Measurements from ENCODE around the gene BTNL3.
"Not testable (repeated sequence)": the region's sequence is repeated elsewhere in the genome, so short reads cannot be mapped to it uniquely, and the experiment has no call there.

The BTNL3 gene

DNA sequence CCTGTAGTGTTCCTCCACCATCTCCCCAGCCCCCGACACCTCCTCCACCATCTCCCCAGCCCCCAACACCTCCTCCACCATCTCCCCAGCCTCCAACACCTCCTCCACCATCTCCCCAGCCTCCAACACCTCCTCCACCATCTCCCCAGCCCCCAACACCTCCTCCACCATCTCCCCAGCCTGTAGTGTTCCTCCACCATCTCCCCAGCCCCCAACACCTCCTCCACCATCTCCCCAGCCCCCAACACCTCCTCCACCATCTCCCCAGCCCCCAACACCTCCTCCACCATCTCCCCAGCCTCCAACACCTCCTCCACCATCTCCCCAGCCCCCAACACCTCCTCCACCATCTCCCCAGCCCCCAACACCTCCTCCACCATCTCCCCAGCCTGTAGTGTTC lies 57.2 kb downstream of the BTNL3 start:
- DNase-seq (ENCODE audit: low read depth, low spot score), result not testable (repeated sequence)

DNA sequence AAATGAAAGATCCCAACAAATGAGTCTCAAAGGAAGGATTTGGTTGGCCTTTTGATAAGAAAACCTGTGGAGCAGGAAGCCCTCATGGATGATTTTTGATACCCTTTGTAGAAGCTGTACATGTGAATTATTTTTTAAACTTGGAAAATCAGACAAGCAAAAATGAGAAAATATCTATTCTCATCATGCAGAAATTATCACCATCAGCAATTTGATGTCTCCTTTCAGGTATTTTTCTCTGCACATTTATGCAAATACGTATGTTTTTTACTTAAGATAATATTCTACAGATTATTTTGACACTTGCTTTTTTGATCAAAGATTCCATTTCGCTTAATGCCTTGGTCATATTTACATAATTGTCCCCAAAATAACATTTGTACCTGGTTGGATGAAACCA lies 58.6 kb downstream of the BTNL3 start:
- DNase-seq (ENCODE audit: low read depth, low spot score), result no peak

- no peak for DNase-seq (ENCODE audit: low read depth, low spot score)
Measured at GRCh38 chr5:181047921-181048320, 59.3 kb downstream of the BTNL3 start.

DNA sequence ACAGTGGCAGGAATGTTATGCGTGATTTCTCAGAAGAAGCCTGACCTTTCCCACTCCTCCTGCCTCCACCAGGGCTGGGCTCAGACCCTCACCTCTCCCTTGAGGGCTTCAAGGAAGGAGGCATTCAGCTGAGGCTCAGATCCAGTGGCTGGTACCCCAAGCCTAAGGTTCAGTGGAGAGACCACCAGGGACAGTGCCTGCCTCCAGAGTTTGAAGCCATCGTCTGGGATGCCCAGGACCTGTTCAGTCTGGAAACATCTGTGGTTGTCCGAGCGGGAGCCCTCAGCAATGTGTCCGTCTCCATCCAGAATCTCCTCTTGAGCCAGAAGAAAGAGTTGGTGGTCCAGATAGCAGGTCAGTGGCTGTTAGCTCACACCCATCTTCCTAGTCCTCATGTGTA lies 61.4 kb downstream of the BTNL3 start:
- DNase-seq (ENCODE audit: low read depth, low spot score), result no peak

DNA sequence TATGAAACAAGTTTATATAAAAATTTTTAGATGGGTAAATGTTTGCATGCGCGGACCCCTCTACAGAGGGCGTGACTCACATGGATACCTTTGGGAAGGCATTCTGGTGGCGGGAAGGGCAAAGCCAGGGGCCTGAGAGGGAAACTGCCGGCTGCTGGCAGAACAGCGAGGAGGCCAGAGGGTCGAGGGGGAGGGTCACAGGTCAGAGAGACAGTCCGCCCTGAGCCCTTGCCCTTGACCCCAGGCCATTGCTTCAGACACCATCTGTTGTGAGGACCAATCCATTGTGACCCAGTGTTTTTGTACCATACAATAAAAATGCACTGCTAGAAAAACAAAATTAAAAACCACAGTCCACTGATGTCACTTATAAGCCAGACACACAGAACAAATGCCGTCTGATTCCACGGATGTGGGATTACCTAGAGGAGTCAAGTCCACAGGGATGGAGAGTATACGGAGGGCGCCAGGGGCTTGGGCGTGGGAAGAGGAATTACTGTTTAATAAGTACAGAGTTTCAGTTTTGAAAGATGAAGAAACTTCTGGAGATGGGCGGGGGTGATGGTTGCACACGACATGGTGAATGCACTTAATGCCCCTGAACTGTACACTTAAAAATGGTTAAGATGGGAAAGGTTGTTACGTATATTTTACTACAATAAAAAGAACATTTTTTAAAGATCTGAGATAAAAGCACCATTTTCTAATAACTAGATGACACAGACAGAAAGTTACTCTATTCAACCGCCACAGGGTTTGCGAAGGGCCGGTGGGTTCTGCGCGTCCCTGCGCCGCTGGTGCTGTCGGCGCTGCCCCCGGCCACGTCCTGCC lies 63.4 kb downstream of the BTNL3 start:
- no peak for DNase-seq (ENCODE audit: low read depth, low spot score)

DNA sequence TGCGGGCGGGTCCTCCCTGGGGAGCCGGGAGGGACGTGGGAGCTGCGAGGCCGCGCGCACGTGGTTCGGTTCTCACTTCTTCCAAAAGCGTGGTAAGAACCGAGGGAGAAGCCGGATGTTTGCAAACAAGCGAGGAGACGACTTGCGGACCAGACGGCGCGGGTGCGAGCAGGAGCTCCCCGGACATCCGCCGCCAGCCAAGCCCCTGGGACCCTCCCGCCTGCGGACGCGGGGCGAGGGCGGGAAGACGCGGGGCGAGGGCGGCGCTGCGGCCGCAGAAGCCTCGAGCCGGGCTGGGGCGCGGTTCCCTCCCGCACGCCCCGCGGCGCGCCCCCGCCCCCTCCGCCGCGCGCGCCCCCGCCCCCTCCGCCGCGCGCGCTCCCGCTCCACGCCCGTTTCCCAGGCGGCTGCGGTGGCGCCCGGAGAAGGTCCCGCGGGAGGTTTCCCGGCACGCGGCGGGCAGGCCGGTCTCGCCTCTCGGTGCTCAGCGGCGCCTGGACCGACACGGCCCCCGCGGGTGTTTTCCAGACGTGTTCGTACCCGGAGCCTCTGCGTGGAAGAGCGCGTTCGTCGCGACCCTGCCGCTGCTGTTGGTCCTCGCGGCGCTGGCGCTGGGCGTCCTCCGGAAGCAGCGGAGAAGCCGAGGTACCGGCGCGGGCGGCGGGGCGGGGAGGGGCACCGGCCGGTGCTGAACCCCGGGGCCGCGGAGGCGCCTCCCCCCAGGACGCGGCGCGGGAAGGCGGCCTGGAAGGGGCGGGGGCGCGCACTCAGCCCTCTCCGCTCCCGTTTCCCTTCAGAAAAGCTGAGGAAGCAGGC lies 64.2 kb downstream of the BTNL3 start:
- no peak for DNase-seq (ENCODE audit: low read depth, low spot score)

GRCh38 chr5:181053488-181054121 lies 65.0 kb downstream of the BTNL3 start:
- DNase-seq (ENCODE audit: low read depth, low spot score), result no peak

GRCh38 chr5:181054138-181054537 lies 65.5 kb downstream of the BTNL3 start:
- DNase-seq (ENCODE audit: low read depth, low spot score), result no peak

DNA sequence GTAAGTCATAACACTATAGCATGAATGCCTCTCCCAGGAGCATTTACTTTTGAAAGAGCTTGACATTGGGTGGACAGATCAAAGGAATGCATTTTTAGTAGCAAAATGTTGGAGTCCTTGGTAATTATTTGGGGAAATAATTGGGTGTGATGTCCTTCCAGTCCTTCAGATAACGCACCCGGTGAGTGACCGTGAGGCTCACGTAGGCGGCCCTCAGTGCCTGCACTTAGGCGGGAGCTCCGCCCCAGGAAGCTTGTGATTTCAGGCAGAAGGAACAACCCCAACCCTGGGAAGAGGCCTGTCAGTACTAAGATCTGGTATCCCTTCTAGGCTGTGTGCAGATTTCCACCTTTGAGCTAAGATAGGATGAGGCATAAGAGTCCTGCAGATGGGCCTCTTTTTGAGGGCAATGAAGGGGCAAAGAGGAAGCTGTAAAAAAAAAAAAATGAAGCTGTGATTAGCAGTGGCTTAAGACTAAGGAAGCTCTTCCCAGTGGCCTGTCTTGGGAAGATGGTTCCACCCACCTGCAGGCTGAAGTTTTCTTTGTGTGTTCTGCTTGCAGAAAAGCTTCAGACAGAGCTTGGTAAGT lies 66.3 kb downstream of the BTNL3 start:
- no peak for DNase-seq (ENCODE audit: low read depth, low spot score)

Measured in ELF-1 (cell line).